Tibial nerve (tissue), 4 donors: ENCODE data around the gene FGD3. TPM values are rescaled to one million over a fixed set of nuclear protein-coding genes. Genes with fewer than 3 reads are reported as not detected.

ENCODE experiments used
- DNase-seq, 2 donors: peaks; one replicate each; pipeline ENCODE4 v3.0.0-alpha.2; 2019; ENCODE audit warnings: low spot score in 2 of 2
- H3K27ac ChIP-seq, 4 donors: fragments of 200-600 bp; sonication (generic) in 3 of 4; one replicate each; pipeline ENCODE4 v1.5.1; 2017 to 2019; ENCODE audit warnings: mild to moderate bottlenecking in 1 of 4
- H3K27me3 ChIP-seq, 2 donors: fragments of 200-600 bp; sonication (generic) in 1 of 2; one replicate each; pipeline versions ENCODE4 v1.5.1 to v1.6.0; 2017 to 2019
- H3K36me3 ChIP-seq, 3 donors: fragments of 200-600 bp; sonication (generic); one replicate each; pipeline ENCODE4 v1.5.1; 2018 to 2019
- H3K4me1 ChIP-seq, 4 donors: fragments of 200-600 bp; sonication (generic) in 3 of 4; one replicate each; pipeline ENCODE4 v1.5.1; 2017 to 2019
- H3K4me3 ChIP-seq, 4 donors: fragments of 200-600 bp; sonication (generic) in 3 of 4; one replicate each; pipeline ENCODE4 v1.5.1; 2017 to 2019; ENCODE audit warnings: mild to moderate bottlenecking in 1 of 4, moderate library complexity in 1 of 4
- H3K9me3 ChIP-seq, 4 donors: fragments of 200-600 bp; sonication (generic) in 3 of 4; one replicate each; pipeline ENCODE4 v1.5.1; 2017 to 2019
- CTCF ChIP-seq, 5 experiments: fragments of 200-600 bp in 3 of 5; fragments of 450-650 bp in 2 of 5; sonication (generic) in 3 of 5; IDR thresholded peaks; one replicate each; pipeline ENCODE4 v1.5.1; 2016 to 2019; ENCODE audit warnings: antibody characterized with exemption in 5 of 5, mild to moderate bottlenecking in 3 of 5, moderate library complexity in 2 of 5
- EP300 ChIP-seq, 2 donors: sonication (generic); formaldehyde crosslinking; IDR thresholded peaks; one replicate each; pipeline ENCODE4 v1.6.1; 2017; ENCODE audit warnings: antibody characterized with exemption in 2 of 2, mild to moderate bottlenecking in 1 of 2
- POLR2A ChIP-seq, 2 donors: fragments of 450-650 bp; IDR thresholded peaks; one replicate each; pipeline ENCODE4 v1.6.1; 2017; ENCODE audit warnings: antibody characterized with exemption in 2 of 2, mild to moderate bottlenecking in 2 of 2, moderate library complexity in 2 of 2
- WGBS, 2 donors: methylation state at CpG; one replicate each; pipeline ENCODE4 v1.1.5; 2018; 5-methylcytosine and 5-hydroxymethylcytosine counted together
- total RNA-seq, 4 donors: library from RNA; depleted of rRNA; stranded (reverse); fragments of >200 nt; gene quantifications; one replicate each; pipeline ENCODE4 v1.1.0, GENCODE V29; 2016

Gene FGD3
- total RNA-seq, 4 donors from 2014 or later = 6.7 to 13.8 (median 7.3) TPM

DNA sequence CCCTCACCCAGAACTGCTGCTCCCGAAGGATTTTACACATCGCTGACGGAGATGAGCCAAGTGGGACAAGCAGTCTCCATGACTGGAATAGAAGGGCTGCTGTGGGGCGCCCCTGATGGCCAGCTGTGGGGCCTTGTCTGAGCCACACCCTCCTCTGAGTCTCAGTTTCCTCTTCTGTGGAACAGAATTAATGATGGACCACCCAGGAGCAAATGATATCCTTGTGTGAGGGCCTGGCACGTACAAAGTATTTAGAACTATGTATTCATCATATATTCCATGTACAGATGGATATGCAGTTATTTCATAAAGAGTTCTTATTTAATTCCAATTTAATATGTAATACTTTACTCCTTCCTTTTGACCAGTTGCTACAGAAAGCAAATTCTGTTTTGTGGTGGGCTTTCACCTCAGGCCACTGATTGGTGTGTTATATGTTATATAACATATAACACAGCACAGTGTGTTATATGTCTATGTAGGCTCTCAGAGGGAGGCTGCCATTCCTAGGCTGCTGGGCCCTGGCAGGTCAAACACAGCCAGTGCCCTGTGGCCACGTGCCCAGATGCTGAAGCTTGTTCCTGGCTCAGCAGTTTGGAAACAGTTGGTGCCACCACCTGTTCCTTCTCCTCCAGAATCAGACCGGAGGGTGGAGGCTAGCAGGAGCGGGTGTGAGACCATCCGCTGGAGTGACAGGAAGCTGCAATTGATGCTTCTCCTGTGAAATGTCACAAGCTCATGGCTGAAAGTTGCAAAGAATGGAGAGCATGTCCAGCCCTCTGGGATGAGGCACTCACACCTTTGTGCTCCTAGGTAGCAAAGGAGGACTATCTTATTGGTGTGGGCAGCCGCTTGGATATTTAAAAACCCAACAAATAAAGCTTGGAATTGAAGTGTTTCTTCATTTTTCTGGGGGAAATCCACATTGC lies 4.4 kb upstream of the FGD3 start:
- Histone ChIP-seq H3K36me3 (no peaks in the 10 kb centered on the region), H3K4me3 (no peak overlapping the region), H3K9me3 (no peaks in the 10 kb centered on the region), H3K27ac (no peak overlapping the region), H3K4me1 (peaks cover 0 to 11% (median 5%) of the 10 kb centered on the region in 4 donors), H3K27me3 (peaks cover 0 to 14% of the 10 kb centered on the region in 2 donors)
- no peak for DNase-seq
- TF ChIP-seq CTCF (IDR thresholded peaks at IDR 0.05) (no peak), EP300 (IDR thresholded peaks at IDR 0.05) (no peak), POLR2A (IDR thresholded peaks at IDR 0.05) (no peak)
- WGBS, 2 donors = 74 to 76% methylated on average over 10 of the region's 10 CpGs

DNA sequence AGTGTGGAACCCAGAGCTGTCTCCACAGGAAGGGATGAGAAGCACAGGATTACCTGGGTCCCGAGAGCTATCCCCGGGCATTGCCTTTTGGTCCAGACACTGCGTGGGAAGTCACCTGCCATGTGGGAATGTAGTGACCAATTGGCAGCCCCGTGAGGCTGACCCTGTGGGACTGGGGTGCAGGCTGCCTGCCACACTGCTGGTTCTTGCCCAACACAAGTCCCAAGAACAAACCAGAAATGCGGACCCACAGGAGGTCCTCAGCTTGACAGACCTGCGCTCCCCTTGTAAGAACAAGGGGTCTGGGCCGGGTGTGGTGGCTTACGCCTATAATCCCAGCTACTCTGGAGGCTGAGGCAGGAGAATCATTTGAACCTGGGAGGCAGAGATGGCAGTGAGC lies 2.4 kb upstream of the FGD3 start:
- Histone ChIP-seq H3K36me3 (no peaks in the 10 kb centered on the region), H3K9me3 (no peaks in the 10 kb centered on the region), H3K4me3 (no peak overlapping the region), H3K4me1 (peaks cover 0 to 13% (median 5%) of the 10 kb centered on the region in 4 donors), H3K27me3 (peaks cover 0 to 26% of the 10 kb centered on the region in 2 donors), H3K27ac (no peak overlapping the region)
- WGBS, 2 donors = 83 to 89% methylated on average over 6 to 8 of the region's 8 CpGs
- no peak for TF ChIP-seq EP300 (IDR thresholded peaks at IDR 0.05)
- TF ChIP-seq POLR2A (IDR thresholded peaks at IDR 0.05) = no peak
- TF ChIP-seq CTCF (IDR thresholded peaks at IDR 0.05) = no peak
- no peak for DNase-seq

DNA sequence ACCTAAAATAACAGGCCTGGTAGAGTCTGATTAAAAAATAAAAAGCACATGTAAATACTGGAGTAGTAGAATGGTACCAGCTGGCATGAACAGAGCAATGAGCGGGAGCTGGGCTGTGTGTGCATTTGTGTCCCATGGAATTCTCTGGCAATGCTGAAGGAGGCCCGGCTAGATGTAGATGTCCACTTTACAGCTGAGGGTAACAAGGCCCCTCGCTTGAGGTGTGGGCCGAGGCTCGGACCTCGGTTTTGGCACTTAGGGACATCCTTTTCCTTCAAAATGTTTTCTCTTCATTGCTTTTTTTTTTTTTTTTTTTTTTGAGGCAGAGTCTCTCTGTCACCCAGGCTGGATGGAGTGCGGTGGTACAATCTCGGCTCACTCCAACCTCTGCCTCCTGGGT lies 1.5 kb upstream of the FGD3 start:
- Histone ChIP-seq H3K4me1 (peaks cover 0 to 13% (median 5%) of the 10 kb centered on the region in 4 donors), H3K27me3 (peaks cover 0 to 26% of the 10 kb centered on the region in 2 donors), H3K9me3 (no peaks in the 10 kb centered on the region), H3K4me3 (no peak overlapping the region), H3K27ac (no peak overlapping the region), H3K36me3 (no peaks in the 10 kb centered on the region)
- WGBS, 2 donors = 94 to 95% methylated on average over 8 of the region's 8 CpGs
- no peak for DNase-seq
- TF ChIP-seq POLR2A (IDR thresholded peaks at IDR 0.05) (no peak), EP300 (IDR thresholded peaks at IDR 0.05) (no peak), CTCF (IDR thresholded peaks at IDR 0.05) (no peak)

DNA sequence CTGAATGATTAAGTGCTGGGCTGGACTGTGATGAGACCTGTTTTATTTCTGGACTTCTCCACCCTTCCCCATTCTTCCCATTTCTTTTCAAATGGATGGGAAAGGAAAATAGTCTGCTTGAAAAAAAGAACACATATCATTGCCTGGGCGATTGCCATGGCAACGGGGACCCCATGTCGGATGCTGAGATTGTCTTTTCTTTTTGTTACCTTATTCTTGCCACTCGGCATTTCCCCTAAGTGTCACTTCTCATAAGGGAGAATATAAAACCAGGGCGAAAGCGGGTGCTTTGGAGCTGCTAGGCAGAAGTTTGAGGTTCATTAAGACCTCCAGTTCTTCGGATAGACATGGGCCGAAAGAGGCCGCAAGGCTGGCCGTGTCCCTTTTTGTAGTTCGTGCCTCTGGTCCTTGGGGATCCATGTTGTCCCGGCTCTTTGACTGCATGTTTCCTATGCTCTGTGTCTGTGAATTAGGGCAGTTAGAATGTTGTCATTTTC lies 763 bp downstream of the FGD3 start:
- no peaks in the 10 kb centered on the region for H3K36me3 ChIP-seq
- H3K9me3 ChIP-seq = no peaks in the 10 kb centered on the region
- no peak overlapping the region for H3K27ac ChIP-seq
- 78% methylated on average over 12 of the region's 12 CpGs for WGBS, 2 donors
- peaks cover 0 to 26% of the 10 kb centered on the region in 2 donors for H3K27me3 ChIP-seq
- no peak overlapping the region for H3K4me3 ChIP-seq
- no peak for TF ChIP-seq POLR2A (IDR thresholded peaks at IDR 0.05)
- DNase-seq = no peak
- peaks cover 0 to 13% (median 5%) of the 10 kb centered on the region in 4 donors for H3K4me1 ChIP-seq

- Histone ChIP-seq H3K36me3 (no peaks in the 10 kb centered on the region), H3K27ac (no peak overlapping the region), H3K4me3 (no peak overlapping the region), H3K4me1 (peaks cover 0 to 13% (median 7%) of the 10 kb centered on the region in 4 donors), H3K9me3 (no peaks in the 10 kb centered on the region), H3K27me3 (peaks cover 0 to 26% of the 10 kb centered on the region in 2 donors)
- DNase-seq = no peak
- TF ChIP-seq POLR2A (IDR thresholded peaks at IDR 0.05) = no peak
- TF ChIP-seq EP300 (IDR thresholded peaks at IDR 0.05) = no peak
- TF ChIP-seq CTCF (IDR thresholded peaks at IDR 0.05) = no peak
- WGBS, 2 donors = 100% methylated on average over 1 to 2 of the region's 2 CpGs
Measured at GRCh38 chr9:92948632-92949031, 1.3 kb downstream of the FGD3 start.
